HL-60/S4 (cell line): ENCODE results near the gene LAX1.

Experiments
- in situ Hi-C: fragments of 300-500 bp; cut with MboI; formaldehyde crosslinking; loops from 2 replicates; pipeline ENCODE4 v1.14.3; 2022; ENCODE audit warnings: low sequenced_read_pairs

The LAX1 gene

DNA sequence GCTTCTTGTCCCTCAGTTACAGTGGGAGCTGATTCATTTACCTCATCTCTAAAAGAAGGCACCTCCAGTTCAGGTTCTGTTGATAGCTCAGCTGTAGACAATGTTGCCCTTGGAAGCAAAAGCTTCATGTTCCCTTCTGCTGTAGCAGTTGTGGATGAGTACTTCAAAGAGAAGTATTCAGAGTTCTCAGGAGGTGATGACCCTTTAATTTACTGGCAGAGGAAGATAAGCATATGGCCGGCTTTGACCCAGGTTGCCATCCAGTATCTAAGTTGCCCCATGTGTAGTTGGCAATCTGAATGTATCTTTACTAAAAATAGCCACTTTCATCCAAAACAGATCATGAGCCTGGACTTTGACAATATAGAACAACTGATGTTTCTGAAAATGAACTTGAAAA is 35.0 kb downstream of the LAX1 start:
- in situ Hi-C loops, result no loop called here

DNA sequence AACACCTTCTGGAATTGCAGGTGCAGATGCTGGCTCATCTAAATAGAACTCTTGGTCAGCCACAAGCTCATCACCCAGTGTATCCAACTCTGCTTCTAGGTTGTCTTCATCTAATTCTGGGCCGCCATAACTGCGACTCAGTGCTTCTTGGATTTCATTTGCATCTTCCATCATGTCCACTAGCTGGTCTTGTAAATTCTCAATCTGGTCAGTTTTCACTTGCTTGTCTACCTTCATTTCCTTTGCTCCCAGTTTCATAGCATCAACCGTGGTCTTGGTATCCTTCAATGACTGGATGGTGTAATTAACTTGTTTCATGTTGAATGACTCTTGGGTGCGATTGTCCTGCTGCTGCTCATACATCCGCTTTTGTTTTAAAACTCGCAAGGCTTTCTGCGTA is 40.7 kb downstream of the LAX1 start:
- in situ Hi-C loops, result no loop called here

DNA sequence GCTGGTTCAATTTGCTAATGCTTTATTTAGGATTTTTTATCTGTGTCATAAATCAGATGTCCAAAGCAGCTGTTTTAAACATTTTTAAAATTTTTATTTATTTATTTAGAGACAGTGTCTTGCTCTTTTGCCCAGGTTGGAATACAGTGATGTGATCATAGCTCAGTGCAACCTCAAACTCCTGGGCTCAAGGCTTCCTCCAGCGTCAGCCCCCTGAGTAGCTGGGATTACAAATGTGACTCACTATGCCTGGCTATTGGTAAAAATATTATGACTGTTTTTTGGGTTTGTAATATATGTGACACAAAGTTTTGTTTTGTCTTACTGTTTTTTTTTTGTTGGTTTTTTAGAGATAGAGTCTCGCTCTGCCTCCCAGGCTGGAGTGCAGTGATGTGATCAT is 42.2 kb downstream of the LAX1 start:
- in situ Hi-C loops, result no loop called here

DNA sequence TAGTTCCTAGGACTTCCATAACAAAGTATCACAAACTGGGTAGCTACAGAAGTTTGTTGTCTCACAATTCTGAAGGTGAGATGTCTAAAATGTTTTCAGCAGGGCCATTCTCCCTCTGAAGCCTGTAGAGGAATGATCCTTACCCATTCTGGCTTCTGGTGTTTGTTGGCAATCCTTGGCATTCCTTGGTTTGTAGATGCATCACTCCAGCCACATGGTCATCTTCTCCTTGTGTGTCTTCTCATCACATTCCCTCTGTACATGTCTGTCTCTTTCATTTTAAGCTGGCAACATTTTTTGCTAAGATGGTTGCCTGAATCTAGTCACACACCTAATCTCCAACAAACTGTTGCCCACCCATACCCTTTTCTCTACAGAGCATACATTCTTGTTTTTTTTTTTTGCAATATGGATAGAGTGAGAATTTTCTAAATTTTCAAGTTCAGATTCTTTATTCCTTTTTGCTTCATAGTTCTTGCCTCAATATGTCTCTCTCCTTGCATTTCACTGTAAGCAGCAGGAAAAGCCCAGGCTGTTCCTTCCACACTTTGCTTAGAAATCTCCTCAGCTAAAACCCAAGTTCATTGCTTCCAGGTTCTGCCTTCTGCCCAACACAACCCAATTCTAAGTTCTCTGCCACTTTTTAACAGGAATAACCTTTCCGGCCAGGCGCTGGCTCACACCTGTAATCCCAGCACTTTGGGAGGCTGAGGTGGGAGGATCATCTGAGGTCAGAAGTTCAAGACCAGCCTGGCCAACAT is 48.8 kb downstream of the LAX1 start:
- in situ Hi-C loops, result no loop called here

DNA sequence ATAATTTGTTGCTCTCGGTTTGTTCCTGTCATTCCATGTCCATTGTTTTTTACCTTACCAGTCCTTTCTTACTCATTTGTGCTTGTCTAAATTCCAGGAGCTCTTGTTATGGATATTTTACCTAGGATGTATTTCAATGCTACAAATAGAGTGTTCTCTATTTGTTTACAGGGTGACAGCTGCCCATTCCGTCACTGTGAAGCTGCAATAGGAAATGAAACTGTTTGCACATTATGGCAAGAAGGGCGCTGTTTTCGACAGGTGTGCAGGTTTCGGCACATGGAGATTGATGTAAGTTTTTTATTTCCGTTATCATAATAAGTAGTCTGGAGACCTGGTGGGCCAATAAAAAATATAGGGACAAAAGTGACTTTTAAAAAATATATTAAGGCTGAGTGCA is 53.4 kb downstream of the LAX1 start:
- in situ Hi-C loops, result no loop called here

DNA sequence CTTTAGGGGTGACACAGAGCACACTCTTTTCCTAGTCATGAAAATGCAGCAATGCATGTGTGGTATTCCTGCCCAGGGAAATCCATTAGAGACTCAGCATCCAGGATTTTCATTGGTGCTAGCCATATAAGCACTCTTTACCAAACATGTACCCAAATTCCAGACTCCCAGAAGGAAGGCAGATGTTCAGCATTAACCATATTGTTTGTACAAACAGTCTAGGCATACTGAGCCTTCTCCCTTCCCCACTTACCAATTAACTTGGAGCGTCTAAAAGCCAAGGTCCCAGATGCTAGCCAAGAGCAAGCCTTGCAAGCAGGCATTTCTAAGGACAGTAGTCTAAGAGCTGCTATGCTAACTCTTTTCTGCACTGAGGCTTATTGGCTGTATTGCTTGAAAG is 58.3 kb downstream of the LAX1 start:
- in situ Hi-C loops, result no loop called here
